ENCODE results near the gene FAM184B. TPM values are rescaled to one million over a fixed set of nuclear protein-coding genes. Genes with fewer than 3 reads are reported as not detected.

The FAM184B gene
- polyA plus RNA-seq, 1 donor from 2014 or later, result 0.10 TPM

- Histone ChIP-seq H3K4me2 (ENCODE audit: low read length) (no peak overlapping the region), H3K27ac (ENCODE audit: low read length) (no peak overlapping the region), H3K9me3 (ENCODE audit: low read length) (no peaks in the 10 kb centered on the region), H3K79me2 (replicated peaks; ENCODE audit: insufficient read depth, low read length) (no peaks in the 10 kb centered on the region), H2AFZ (ENCODE audit: low read depth, low read length) (no peak overlapping the region), H3K36me3 (ENCODE audit: insufficient read depth, low read length) (peaks cover 6% of the 10 kb centered on the region), H3K9ac (ENCODE audit: low read length) (no peak overlapping the region), H3K4me3 (ENCODE audit: low read length) (no peak overlapping the region), H3F3A (ENCODE audit: insufficient read depth, low read length, poor library complexity, severe bottlenecking) (no peaks in the 10 kb centered on the region), H3K9me2 (ENCODE audit: insufficient read depth, low read length) (no peaks in the 10 kb centered on the region), H3K27me3 (ENCODE audit: insufficient read depth, low read depth, low read length) (no peaks in the 10 kb centered on the region), H4K20me1 (ENCODE audit: insufficient read depth) (no peaks in the 10 kb centered on the region)
- TF ChIP-seq RAD21 (conservative IDR thresholded peaks at IDR 0.05) (no peak), SMC3 (conservative IDR thresholded peaks at IDR 0.05; ENCODE audit: poor library complexity) (no peak), EP300 (conservative IDR thresholded peaks at IDR 0.05; ENCODE audit: poor library complexity, severe bottlenecking) (no peak), EZH2 (IDR thresholded peaks at IDR 0.05; ENCODE audit: borderline replicate concordance, insufficient read depth, low read length, poor library complexity, severe bottlenecking) (no peak), REST (IDR thresholded peaks at IDR 0.05; ENCODE audit: borderline replicate concordance) (no peak), POLR2AphosphoS5 (IDR thresholded peaks at IDR 0.05) (no peak), CTCF (IDR thresholded peaks at IDR 0.05; ENCODE audit: poor library complexity, severe bottlenecking) (no peak), MXI1 (conservative IDR thresholded peaks at IDR 0.05; ENCODE audit: poor library complexity, severe bottlenecking) (no peak), TAF1 (IDR thresholded peaks at IDR 0.05; ENCODE audit: low read depth) (no peak)
These were observed 13.3 kb upstream of the FAM184B start for GRCh38 chr4:17794730-17795129.

GRCh38 chr4:17788956-17789355 is 7.5 kb upstream of the FAM184B start:
- Histone ChIP-seq H3K36me3 (ENCODE audit: insufficient read depth, low read length) (no peaks in the 10 kb centered on the region), H3K4me3 (ENCODE audit: low read length) (no peak overlapping the region), H3K9me3 (ENCODE audit: low read length) (no peaks in the 10 kb centered on the region), H3K9ac (ENCODE audit: low read length) (no peak overlapping the region), H3K27me3 (ENCODE audit: insufficient read depth, low read depth, low read length) (no peaks in the 10 kb centered on the region), H3K4me2 (ENCODE audit: low read length) (no peak overlapping the region), H3K9me2 (ENCODE audit: insufficient read depth, low read length) (no peaks in the 10 kb centered on the region), H3K27ac (ENCODE audit: low read length) (no peak overlapping the region), H2AFZ (ENCODE audit: low read depth, low read length) (no peak overlapping the region), H4K20me1 (ENCODE audit: insufficient read depth) (no peaks in the 10 kb centered on the region), H3F3A (ENCODE audit: insufficient read depth, low read length, poor library complexity, severe bottlenecking) (no peaks in the 10 kb centered on the region), H3K79me2 (replicated peaks; ENCODE audit: insufficient read depth, low read length) (no peaks in the 10 kb centered on the region)
- TF ChIP-seq SMC3 (conservative IDR thresholded peaks at IDR 0.05; ENCODE audit: poor library complexity), result no peak
- TF ChIP-seq RAD21 (conservative IDR thresholded peaks at IDR 0.05), result no peak
- TF ChIP-seq EP300 (conservative IDR thresholded peaks at IDR 0.05; ENCODE audit: poor library complexity, severe bottlenecking), result no peak
- TF ChIP-seq CTCF (IDR thresholded peaks at IDR 0.05; ENCODE audit: poor library complexity, severe bottlenecking), result no peak
- no peak for TF ChIP-seq MXI1 (conservative IDR thresholded peaks at IDR 0.05; ENCODE audit: poor library complexity, severe bottlenecking)
- no peak for TF ChIP-seq REST (IDR thresholded peaks at IDR 0.05; ENCODE audit: borderline replicate concordance)
- no peak for TF ChIP-seq TAF1 (IDR thresholded peaks at IDR 0.05; ENCODE audit: low read depth)
- TF ChIP-seq POLR2AphosphoS5 (IDR thresholded peaks at IDR 0.05), result no peak
- TF ChIP-seq EZH2 (IDR thresholded peaks at IDR 0.05; ENCODE audit: borderline replicate concordance, insufficient read depth, low read length, poor library complexity, severe bottlenecking), result no peak

All from neural cell (in vitro differentiated cells).